HEK293 (cell line): ENCODE data around the gene PRKG1.

Experiments
- CTCF ChIA-PET: fragments of 350-600 bp; formaldehyde crosslinking; extraction: SDS; loops from one replicate; lab custom pipeline; 2021; ENCODE audit warnings: antibody characterized with exemption; lab: Yijun Ruan, JAX
- POLR2A ChIA-PET: fragments of 300-600 bp; formaldehyde crosslinking; extraction: SDS; loops from one replicate; lab custom pipeline; 2020; ENCODE audit warnings: antibody characterized with exemption, inconsistent platforms; lab: Yijun Ruan, JAX
- H3K27ac ChIP-seq: fragments of 200-500 bp; sonication (Bioruptor generic); 2 replicates; pipeline ENCODE4 v1.5.1; 2014; ENCODE audit warnings: low read depth, low read length, control low read depth, inconsistent platforms; ENCODE audit errors: extremely low read depth
- H3K36me3 ChIP-seq, 2 experiments: fragments of 200-500 bp in 1 of 2; sonication (Bioruptor generic) in 1 of 2; 1 replicate in 1 of 2; 2 replicates in 1 of 2; pipeline ENCODE4 v1.5.1; 2014 to 2017; ENCODE audit warnings: inconsistent platforms in 2 of 2, low read length in 2 of 2; ENCODE audit not compliant: control insufficient read depth in 2 of 2, insufficient read depth in 1 of 2
- H3K4me1 ChIP-seq: fragments of 200-500 bp; sonication (Bioruptor generic); 2 replicates; pipeline ENCODE4 v1.5.1; 2014; ENCODE audit warnings: mild to moderate bottlenecking, low read length, inconsistent platforms; ENCODE audit not compliant: control insufficient read depth, insufficient read depth
- H3K4me3 ChIP-seq: 2 replicates; pipeline ENCODE4 v1.5.1; 2011; ENCODE audit warnings: low read depth, mild to moderate bottlenecking, control low read depth, low read length, moderate library complexity
- H3K9me3 ChIP-seq: fragments of 200-500 bp; sonication (Bioruptor generic); 2 replicates; pipeline ENCODE4 v1.5.1; 2014; ENCODE audit warnings: low read depth, low read length, inconsistent platforms; ENCODE audit not compliant: control insufficient read depth, insufficient read depth
- ATF2 ChIP-seq: fragments of 450-650 bp; formaldehyde crosslinking; IDR thresholded peaks from 2 replicates; pipeline ENCODE4 v1.5.1; 2016; ENCODE audit warnings: missing biosample characterization, missing genetic modification characterization, low read depth
- SP3 ChIP-seq: fragments of 450-650 bp; formaldehyde crosslinking; IDR thresholded peaks from 2 replicates; pipeline ENCODE4 v1.5.1; 2016; ENCODE audit warnings: missing biosample characterization, missing genetic modification characterization
- TSHZ1 ChIP-seq: fragments of 450-650 bp; formaldehyde crosslinking; IDR thresholded peaks from 2 replicates; pipeline ENCODE4 v1.5.1; 2016; ENCODE audit warnings: missing biosample characterization, missing genetic modification characterization, borderline replicate concordance
- YY2 ChIP-seq: fragments of 450-650 bp; formaldehyde crosslinking; IDR thresholded peaks from 2 replicates; pipeline ENCODE4 v1.5.1; 2016; ENCODE audit warnings: missing biosample characterization, missing genetic modification characterization
- ZBTB44 ChIP-seq: fragments of 450-650 bp; IDR thresholded peaks from 2 replicates; pipeline ENCODE4 v1.5.1; 2018; ENCODE audit warnings: missing biosample characterization, mild to moderate bottlenecking, missing genetic modification characterization
- ZBTB8A ChIP-seq: fragments of 450-650 bp; formaldehyde crosslinking; IDR thresholded peaks from 2 replicates; pipeline ENCODE4 v1.5.1; 2016; ENCODE audit warnings: missing biosample characterization, missing genetic modification characterization
- ZEB2 ChIP-seq: fragments of 450-650 bp; formaldehyde crosslinking; IDR thresholded peaks from 2 replicates; pipeline ENCODE4 v1.5.1; 2016; ENCODE audit warnings: missing biosample characterization, missing genetic modification characterization
- ZNF155 ChIP-seq: fragments of 450-650 bp; formaldehyde crosslinking; IDR thresholded peaks from 2 replicates; pipeline ENCODE4 v1.5.1; 2016; ENCODE audit warnings: missing biosample characterization, missing genetic modification characterization
- ZNF184 ChIP-seq: fragments of 450-650 bp; IDR thresholded peaks from 2 replicates; pipeline ENCODE4 v1.5.1; 2018; ENCODE audit warnings: missing biosample characterization, mild to moderate bottlenecking, missing genetic modification characterization
- ZNF248 ChIP-seq: fragments of 450-650 bp; formaldehyde crosslinking; IDR thresholded peaks from 2 replicates; pipeline ENCODE4 v1.5.1; 2017; ENCODE audit warnings: missing biosample characterization, missing genetic modification characterization
- ZNF292 ChIP-seq: fragments of 450-650 bp; formaldehyde crosslinking; IDR thresholded peaks from 2 replicates; pipeline ENCODE4 v1.5.1; 2016; ENCODE audit warnings: low read depth, missing biosample characterization, missing genetic modification characterization, borderline replicate concordance
- ZNF354C ChIP-seq: fragments of 450-650 bp; formaldehyde crosslinking; IDR thresholded peaks from 2 replicates; pipeline ENCODE4 v1.5.1; 2016; ENCODE audit warnings: missing biosample characterization, missing genetic modification characterization, low read depth, borderline replicate concordance
- ZNF366 ChIP-seq: fragments of 450-650 bp; formaldehyde crosslinking; conservative IDR thresholded peaks from 2 replicates; pipeline ENCODE4 v1.5.1; 2016; ENCODE audit warnings: missing biosample characterization, missing genetic modification characterization
- ZNF423 ChIP-seq: fragments of 450-650 bp; formaldehyde crosslinking; IDR thresholded peaks from 2 replicates; pipeline ENCODE4 v1.5.1; 2016; ENCODE audit warnings: missing biosample characterization, missing genetic modification characterization
- ZNF530 ChIP-seq: fragments of 450-650 bp; formaldehyde crosslinking; IDR thresholded peaks from 2 replicates; pipeline ENCODE4 v1.5.1; 2016; ENCODE audit warnings: low read depth, missing biosample characterization, missing genetic modification characterization
- ZNF548 ChIP-seq: fragments of 450-650 bp; formaldehyde crosslinking; IDR thresholded peaks from 2 replicates; pipeline ENCODE4 v1.5.1; 2016; ENCODE audit warnings: missing biosample characterization, missing genetic modification characterization
- ZNF580 ChIP-seq: fragments of 450-650 bp; formaldehyde crosslinking; IDR thresholded peaks from 2 replicates; pipeline ENCODE4 v1.5.1; 2016; ENCODE audit warnings: missing biosample characterization, missing genetic modification characterization
- ZNF585B ChIP-seq: fragments of 450-650 bp; formaldehyde crosslinking; IDR thresholded peaks from 2 replicates; pipeline ENCODE4 v1.5.1; 2016; ENCODE audit warnings: missing biosample characterization, missing genetic modification characterization
- ZNF621 ChIP-seq: fragments of 450-650 bp; formaldehyde crosslinking; IDR thresholded peaks from 2 replicates; pipeline ENCODE4 v1.5.1; 2017; ENCODE audit warnings: missing biosample characterization, missing genetic modification characterization
- ZNF623 ChIP-seq: fragments of 450-650 bp; formaldehyde crosslinking; IDR thresholded peaks from 2 replicates; pipeline ENCODE4 v1.5.1; 2016; ENCODE audit warnings: missing biosample characterization, missing genetic modification characterization
- ZNF76 ChIP-seq: fragments of 450-650 bp; formaldehyde crosslinking; IDR thresholded peaks from 2 replicates; pipeline ENCODE4; 2016; ENCODE audit warnings: low read depth, missing biosample characterization, missing genetic modification characterization, borderline replicate concordance

PRKG1 gene

GRCh38 chr10:52146766-52147165, 1072.5 kb downstream of the PRKG1 start:
- Histone ChIP-seq H3K36me3 (no peaks in the 10 kb centered on the region), H3K4me3 (no peak overlapping the region)
- CTCF ChIA-PET = no interaction called here
- TF ChIP-seq ZNF76 (tag by site-specific recombination) (no peak), SP3 (tag by site-specific recombination) (no peak), ZNF155 (tag by site-specific recombination) (no peak), ZNF248 (tag by site-specific recombination) (no peak)
- TF ChIP-seq, all 188 proteins: peak for 0
- Histone ChIP-seq H3K4me1 (no peaks in the 10 kb centered on the region), H3K9me3 (no peaks in the 10 kb centered on the region), H3K27ac (no peak overlapping the region)
- POLR2A ChIA-PET = no interaction called here

- TF ChIP-seq ZNF585B (no peak), ZNF354C (tag by site-specific recombination) (no peak), ZNF423 (tag by site-specific recombination) (no peak), ZNF366 (tag by site-specific recombination) (no peak), ZNF530 (no peak), ZNF621 (tag by site-specific recombination) (no peak), ZEB2 (tag by site-specific recombination) (no peak), ZNF623 (tag by site-specific recombination) (no peak), ZBTB44 (tag by site-specific recombination) (no peak), ATF2 (tag by site-specific recombination) (no peak), ZNF184 (tag by site-specific recombination) (no peak), YY2 (tag by site-specific recombination) (no peak), ZBTB8A (tag by site-specific recombination) (no peak), ZNF580 (tag by site-specific recombination) (no peak), TSHZ1 (tag by site-specific recombination) (no peak), ZNF292 (no peak), ZNF548 (tag by site-specific recombination) (no peak)
- ChIA-PET POLR2A (no interaction called here), CTCF (interaction anchor here (0.7 kb wide), 1 partner anchor 61 kb away, joined by 3 read pairs; no protein-coding TSS in a partner anchor)
- Histone ChIP-seq H3K27ac (no peak overlapping the region), H3K4me3 (no peak overlapping the region), H3K9me3 (no peaks in the 10 kb centered on the region), H3K4me1 (no peaks in the 10 kb centered on the region), H3K36me3 (no peaks in the 10 kb centered on the region)
These were observed 1096.5 kb downstream of the PRKG1 start for GRCh38 chr10:52170776-52171175.
